Activated CD4-positive, alpha-beta T cell treated with anti-CD3 and anti-CD28 coated beads for 36 hours (primary cell): ENCODE results near the gene CAMSAP3. TPM values are rescaled to one million over a fixed set of nuclear protein-coding genes. Genes with fewer than 3 reads are reported as not detected.

ENCODE experiments used
- ATAC-seq: fragments of 200-7000 bp; cut with Tn5 transposase; one replicate; pipeline ENCODE4 v1.10.0; 2021; ENCODE audit warnings: mild to moderate bottlenecking, moderate library complexity
- CTCF ChIA-PET: fragments of 350-600 bp; sonication (Branson Sonifier 250); formaldehyde crosslinking; loops from one replicate; lab custom pipeline; 2021; ENCODE audit warnings: antibody characterized with exemption; lab: Charles Lee
- POLR2A ChIA-PET: fragments of 350-600 bp; sonication (Branson Sonifier 250); formaldehyde crosslinking; loops from one replicate; lab custom pipeline; 2021; ENCODE audit warnings: antibody characterized with exemption, inconsistent platforms; lab: Charles Lee
- DNase-seq: peaks from one replicate; pipeline ENCODE4 v3.0.0-alpha.2; 2020
- H3K27ac Mint-ChIP-seq: one replicate; pipeline ENCODE4 v1.8.0; 2021; ENCODE audit warnings: mixed read lengths
- H3K27me3 Mint-ChIP-seq: one replicate; pipeline ENCODE4 v1.8.0; 2021; ENCODE audit warnings: mixed read lengths
- H3K36me3 Mint-ChIP-seq: one replicate; pipeline ENCODE4 v1.8.0; 2021; ENCODE audit warnings: low read depth, mixed read lengths
- H3K4me1 Mint-ChIP-seq: one replicate; pipeline ENCODE4 v1.8.0; 2021; ENCODE audit warnings: mixed read lengths
- H3K4me3 Mint-ChIP-seq: one replicate; pipeline ENCODE4 v1.8.0; 2021; ENCODE audit warnings: mild to moderate bottlenecking, moderate library complexity, mixed read lengths
- H3K9me3 Mint-ChIP-seq: one replicate; pipeline ENCODE4 v1.8.0; 2021; ENCODE audit warnings: low read depth, mixed read lengths
- intact Hi-C, 2 experiments: fragments of 100-400 bp; cut with DNase I in 1 of 2; cut with micrococcal nuclease in 1 of 2; formaldehyde crosslinking; loops; one replicate each; pipeline versions ENCODE4 v1.14.2 to v1.15.1; 2022 to 2024; cut with DNase I, micrococcal nuclease
- total RNA-seq, 2 experiments: library from RNA; stranded (reverse); gene quantifications; one replicate each; pipeline ENCODE4 v1.2.3, GENCODE V29; 2021

CAMSAP3 gene
- total RNA-seq, 2 experiments from 2014 or later, result 0.50 to 0.58 TPM

GRCh38 chr19:7635670-7636069, 40.0 kb downstream of the CAMSAP3 start:
- H3K4me3 Mint-ChIP-seq, result peak overlapping the region; percentile 78
- ChIA-PET CTCF (interaction anchor here (1.7 kb wide), 1 partner anchor 45 kb away, joined by 7 read pairs; the partner anchor contains the start of gene TRAPPC5), POLR2A (no interaction called here)
- no peak for ATAC-seq
- DNase-seq, result no peak
- H3K27me3 Mint-ChIP-seq, result no peaks in the 10 kb centered on the region
- H3K9me3 Mint-ChIP-seq, result peaks cover 7% of the 10 kb centered on the region
- H3K27ac Mint-ChIP-seq, result peak overlapping the region; percentile 47
- H3K36me3 Mint-ChIP-seq, result peaks cover 21% of the 10 kb centered on the region
- intact Hi-C loops, result loop anchor here in 1 of 2 experiments (2.0 kb wide), 1 partner anchor 233 kb away; no protein-coding TSS in a partner anchor
- H3K4me1 Mint-ChIP-seq, result peaks cover 26% of the 10 kb centered on the region

GRCh38 chr19:7636317-7636690, 40.6 kb downstream of the CAMSAP3 start:
- intact Hi-C loops, result loop anchor here in 1 of 2 experiments (2.0 kb wide), 1 partner anchor 232 kb away; no protein-coding TSS in a partner anchor
- H3K27me3 Mint-ChIP-seq, result no peaks in the 10 kb centered on the region
- peak overlapping the region; percentile 78 for H3K4me3 Mint-ChIP-seq
- H3K9me3 Mint-ChIP-seq, result peaks cover 7% of the 10 kb centered on the region
- ATAC-seq, result no peak
- H3K4me1 Mint-ChIP-seq, result peaks cover 22% of the 10 kb centered on the region
- POLR2A ChIA-PET, result no interaction called here
- peaks cover 21% of the 10 kb centered on the region for H3K36me3 Mint-ChIP-seq
- DNase-seq, result no peak
- CTCF ChIA-PET, result interaction anchor here (1.7 kb wide), 1 partner anchor 45 kb away, joined by 7 read pairs; the partner anchor contains the start of gene TRAPPC5
- H3K27ac Mint-ChIP-seq, result peak overlapping the region; percentile 86

GRCh38 chr19:7636691-7637373, 41.2 kb downstream of the CAMSAP3 start, which contains the start of gene STXBP2:
STXBP2 (plus strand) TSS chr19:7637110; CDS start chr19:7637150, 40 bp downstream.
- ATAC-seq (peak; percentile 97), DNase-seq (peak; percentile 96)
- intact Hi-C loops, result loop anchor here (1.0 to 2.0 kb wide), 6 partner anchors 8 to 283 kb away; partner anchors contain the start of genes PET100 (in 2 of the 2), XAB2 (in 2 of the 2), EVI5L (in 1 of the 2) and PNPLA6 (in 1 of the 2)
- ChIA-PET POLR2A (no interaction called here), CTCF (interaction anchor here (1.1 to 2.1 kb wide), 5 partner anchors 15 to 76 kb away, joined by 3 to 11 read pairs (median 7); partner anchors contain the start of gene TRAPPC5)
- H3K27ac Mint-ChIP-seq, result peak within 1 kb of the TSS; percentile 86
- H3K36me3 Mint-ChIP-seq, result peaks cover 19% of the 10 kb centered on the region
- peak within 1 kb of the TSS; percentile 78 for H3K4me3 Mint-ChIP-seq
- no peaks in the 10 kb centered on the region for H3K27me3 Mint-ChIP-seq
- H3K9me3 Mint-ChIP-seq, result peaks cover 7% of the 10 kb centered on the region
- peaks cover 22% of the 10 kb centered on the region for H3K4me1 Mint-ChIP-seq

- ChIA-PET CTCF (interaction anchor here (0.5 to 2.1 kb wide), 7 partner anchors 14 to 689 kb away, joined by 3 to 11 read pairs (median 4); partner anchors contain the start of gene TRAPPC5), POLR2A (interaction anchor here (0.8 kb wide), 1 partner anchor 8 kb away, joined by 6 read pairs; the partner anchor contains the start of genes PET100 and XAB2)
- Mint-ChIP-seq H3K9me3 (peaks cover 7% of the 10 kb centered on the region), H3K4me1 (peaks cover 22% of the 10 kb centered on the region), H3K27ac (peak overlapping the region; percentile 78), H3K36me3 (peaks cover 15% of the 10 kb centered on the region), H3K4me3 (peak overlapping the region; percentile 78), H3K27me3 (no peaks in the 10 kb centered on the region)
- ATAC-seq (peak; percentile 25), DNase-seq (no peak)
- intact Hi-C loops, result loop anchor here (1.0 to 2.0 kb wide), 6 partner anchors 8 to 283 kb away; partner anchors contain the start of genes PET100 (in 2 of the 2), XAB2 (in 2 of the 2), EVI5L (in 1 of the 2) and PNPLA6 (in 1 of the 2)
Observed at GRCh38 chr19:7637374-7638256, 42.0 kb downstream of the CAMSAP3 start.

GRCh38 chr19:7638802-7639465, 43.3 kb downstream of the CAMSAP3 start:
- ChIA-PET POLR2A (interaction anchor here (0.8 kb wide), 1 partner anchor 9 kb away, joined by 3 read pairs; the partner anchor contains the start of genes PET100 and XAB2), CTCF (interaction anchor here (1.4 to 2.1 kb wide), 3 partner anchors 42 to 214 kb away, joined by 3 to 11 read pairs (median 5); partner anchors contain the start of gene TRAPPC5)
- peaks cover 7% of the 10 kb centered on the region for H3K9me3 Mint-ChIP-seq
- intact Hi-C loops, result no loop called here
- DNase-seq (no peak), ATAC-seq (no peak)
- H3K36me3 Mint-ChIP-seq, result peaks cover 12% of the 10 kb centered on the region
- H3K4me1 Mint-ChIP-seq, result peaks cover 22% of the 10 kb centered on the region
- no peak overlapping the region for H3K4me3 Mint-ChIP-seq
- no peaks in the 10 kb centered on the region for H3K27me3 Mint-ChIP-seq
- H3K27ac Mint-ChIP-seq, result no peak overlapping the region

GRCh38 chr19:7639863-7640348, 44.2 kb downstream of the CAMSAP3 start:
- no peak for ATAC-seq

GRCh38 chr19:7640803-7641202, 45.1 kb downstream of the CAMSAP3 start:
- Mint-ChIP-seq H3K27ac (no peak overlapping the region), H3K36me3 (peaks cover 16% of the 10 kb centered on the region), H3K9me3 (peaks cover 7% of the 10 kb centered on the region), H3K4me1 (peaks cover 20% of the 10 kb centered on the region), H3K4me3 (no peak overlapping the region), H3K27me3 (no peaks in the 10 kb centered on the region)
- POLR2A ChIA-PET, result no interaction called here
- CTCF ChIA-PET, result interaction anchor here (0.7 to 1.6 kb wide), 2 partner anchors 40 to 319 kb away, joined by 3 read pairs; partner anchors contain the start of gene TRAPPC5
- ATAC-seq, result no peak
- DNase-seq, result no peak
- intact Hi-C loops, result no loop called here

More at GRCh38 chr19:7639863-7640348, 44.2 kb downstream of the CAMSAP3 start:
- no peak for DNase-seq
- intact Hi-C loops, result no loop called here
- POLR2A ChIA-PET, result interaction anchor here (0.8 kb wide), 1 partner anchor 10 kb away, joined by 3 read pairs; the partner anchor contains the start of genes PET100 and XAB2
- peaks cover 15% of the 10 kb centered on the region for H3K36me3 Mint-ChIP-seq
- H3K4me1 Mint-ChIP-seq, result peaks cover 22% of the 10 kb centered on the region
- CTCF ChIA-PET, result no interaction called here
- H3K9me3 Mint-ChIP-seq, result peaks cover 7% of the 10 kb centered on the region
- H3K27me3 Mint-ChIP-seq, result no peaks in the 10 kb centered on the region
- no peak overlapping the region for H3K27ac Mint-ChIP-seq
- no peak overlapping the region for H3K4me3 Mint-ChIP-seq

GRCh38 chr19:7641290-7642276, 45.9 kb downstream of the CAMSAP3 start:
- peaks cover 16% of the 10 kb centered on the region for H3K36me3 Mint-ChIP-seq
- no peaks in the 10 kb centered on the region for H3K27me3 Mint-ChIP-seq
- no peak for ATAC-seq
- H3K4me1 Mint-ChIP-seq, result peaks cover 16% of the 10 kb centered on the region
- no peak overlapping the region for H3K27ac Mint-ChIP-seq
- no peak for DNase-seq
- ChIA-PET POLR2A (no interaction called here), CTCF (interaction anchor here (0.6 to 1.6 kb wide), 3 partner anchors 39 to 319 kb away, joined by 3 read pairs; partner anchors contain the start of gene TRAPPC5)
- peaks cover 7% of the 10 kb centered on the region for H3K9me3 Mint-ChIP-seq
- intact Hi-C loops, result no loop called here
- H3K4me3 Mint-ChIP-seq, result no peak overlapping the region

- ChIA-PET POLR2A (interaction anchor here (0.6 kb wide), 1 partner anchor 138 kb away, joined by 6 read pairs; no protein-coding TSS in a partner anchor), CTCF (interaction anchor here (0.7 to 1.6 kb wide), 2 partner anchors 38 kb away, joined by 3 read pairs; partner anchors contain the start of gene TRAPPC5)
- Mint-ChIP-seq H3K9me3 (peaks cover 7% of the 10 kb centered on the region), H3K27me3 (no peaks in the 10 kb centered on the region), H3K4me3 (no peak overlapping the region), H3K27ac (no peak overlapping the region), H3K36me3 (peaks cover 16% of the 10 kb centered on the region), H3K4me1 (peaks cover 14% of the 10 kb centered on the region)
- no peak for DNase-seq
- no peak for ATAC-seq
- intact Hi-C loops, result no loop called here
Observed at GRCh38 chr19:7642295-7643030, 46.8 kb downstream of the CAMSAP3 start.
